ENCODE data around the gene FN3K.

FN3K gene

GRCh38 chr17:82694647-82695046, 40.8 kb upstream of the FN3K start:
- TF ChIP-seq FOXP2 (optimal IDR thresholded peaks at IDR 0.05; ENCODE audit: borderline replicate concordance, extremely low read depth, extremely low read length, insufficient read depth) (no peak), TAF1 (IDR thresholded peaks at IDR 0.05; ENCODE audit: borderline replicate concordance, insufficient read depth, low read length) (no peak), POLR2AphosphoS5 (IDR thresholded peaks at IDR 0.05; ENCODE audit: low read depth, low read length) (no peak), SIN3A (IDR thresholded peaks at IDR 0.05; ENCODE audit: borderline replicate concordance, insufficient read depth, low read length) (no peak), REST (IDR thresholded peaks at IDR 0.05; ENCODE audit: insufficient read depth in 1 of 2, low read depth in 2 of 2, low read length in 2 of 2) (no peak)

GRCh38 chr17:82696259-82696658, 39.2 kb upstream of the FN3K start:
- TF ChIP-seq TAF1 (IDR thresholded peaks at IDR 0.05; ENCODE audit: borderline replicate concordance, insufficient read depth, low read length) (no peak), POLR2AphosphoS5 (IDR thresholded peaks at IDR 0.05; ENCODE audit: low read depth, low read length) (no peak), REST (IDR thresholded peaks at IDR 0.05; ENCODE audit: insufficient read depth in 1 of 2, low read depth in 2 of 2, low read length in 2 of 2) (no peak), FOXP2 (optimal IDR thresholded peaks at IDR 0.05; ENCODE audit: borderline replicate concordance, extremely low read depth, extremely low read length, insufficient read depth) (no peak), SIN3A (IDR thresholded peaks at IDR 0.05; ENCODE audit: borderline replicate concordance, insufficient read depth, low read length) (no peak)

GRCh38 chr17:82696916-82697807, 38.3 kb upstream of the FN3K start:
- TF ChIP-seq POLR2AphosphoS5 (IDR thresholded peaks at IDR 0.05; ENCODE audit: low read depth, low read length) (no peak), TAF1 (IDR thresholded peaks at IDR 0.05; ENCODE audit: borderline replicate concordance, insufficient read depth, low read length) (no peak), FOXP2 (optimal IDR thresholded peaks at IDR 0.05; ENCODE audit: borderline replicate concordance, extremely low read depth, extremely low read length, insufficient read depth) (no peak), SIN3A (IDR thresholded peaks at IDR 0.05; ENCODE audit: borderline replicate concordance, insufficient read depth, low read length) (no peak)

- TF ChIP-seq SIN3A (IDR thresholded peaks at IDR 0.05; ENCODE audit: borderline replicate concordance, insufficient read depth, low read length) (no peak), REST (IDR thresholded peaks at IDR 0.05; ENCODE audit: insufficient read depth in 1 of 2, low read depth in 2 of 2, low read length in 2 of 2) (no peak), FOXP2 (optimal IDR thresholded peaks at IDR 0.05; ENCODE audit: borderline replicate concordance, extremely low read depth, extremely low read length, insufficient read depth) (no peak), POLR2AphosphoS5 (IDR thresholded peaks at IDR 0.05; ENCODE audit: low read depth, low read length) (no peak), TAF1 (IDR thresholded peaks at IDR 0.05; ENCODE audit: borderline replicate concordance, insufficient read depth, low read length) (no peak)
Measured at GRCh38 chr17:82697808-82698064, 37.7 kb upstream of the FN3K start.

- TF ChIP-seq POLR2AphosphoS5 (IDR thresholded peaks at IDR 0.05; ENCODE audit: low read depth, low read length) (no peak), SIN3A (IDR thresholded peaks at IDR 0.05; ENCODE audit: borderline replicate concordance, insufficient read depth, low read length) (no peak; the same call in 1 of the 2 replicates), FOXP2 (optimal IDR thresholded peaks at IDR 0.05; ENCODE audit: borderline replicate concordance, extremely low read depth, extremely low read length, insufficient read depth) (no peak), TAF1 (IDR thresholded peaks at IDR 0.05; ENCODE audit: borderline replicate concordance, insufficient read depth, low read length) (no peak), REST (IDR thresholded peaks at IDR 0.05; ENCODE audit: insufficient read depth in 1 of 2, low read depth in 2 of 2, low read length in 2 of 2) (no peak)
Measured at GRCh38 chr17:82698065-82698973, 37.1 kb upstream of the FN3K start, which contains the start of gene RAB40B. Gene RAB40B, minus strand, starts transcription at chr17:82698698. Its CDS starts 102 bp downstream, at chr17:82698596.

Data from PFSK-1 (cell line).